Measurements from ENCODE around the gene ZNF451.

Gene ZNF451

GRCh38 chr6:57177545-57178265 is 87.7 kb downstream of the ZNF451 start:
- Histone ChIP-seq H3K36me3 (replicated peaks) (peaks cover 11% of the 10 kb centered on the region), H3K4me1 (peaks cover 6% of the 10 kb centered on the region), H3K27me3 (ENCODE audit: low read depth) (no peaks in the 10 kb centered on the region), H3K4me3 (no peak overlapping the region), H3K9me3 (no peaks in the 10 kb centered on the region)
- in situ Hi-C loops (cut with MboI; ENCODE audit: low sequenced_read_pairs), result no loop called here
- DNase-seq (ENCODE audit: low spot score in 2 of 2), result no peak

GRCh38 chr6:57180596-57180995 is 90.6 kb downstream of the ZNF451 start:
- Histone ChIP-seq H3K36me3 (replicated peaks) (peaks cover 36% of the 10 kb centered on the region), H3K4me1 (peaks cover 2% of the 10 kb centered on the region; the same call in 1 of the 2 replicates), H3K4me3 (no peak overlapping the region), H3K9me3 (no peaks in the 10 kb centered on the region), H3K27me3 (ENCODE audit: low read depth) (no peaks in the 10 kb centered on the region)
- DNase-seq (ENCODE audit: low spot score in 2 of 2), result no peak
- in situ Hi-C loops (cut with MboI; ENCODE audit: low sequenced_read_pairs), result no loop called here

GRCh38 chr6:57182017-57182432 is 92.0 kb downstream of the ZNF451 start:
- no peak overlapping the region for H3K4me3 ChIP-seq
- H3K4me1 ChIP-seq, result peaks cover 2% of the 10 kb centered on the region; the same call in 1 of the 2 replicates
- H3K36me3 ChIP-seq (replicated peaks), result peaks cover 36% of the 10 kb centered on the region
- no peaks in the 10 kb centered on the region for H3K9me3 ChIP-seq
- in situ Hi-C loops (cut with MboI; ENCODE audit: low sequenced_read_pairs), result no loop called here
- H3K27me3 ChIP-seq (ENCODE audit: low read depth), result no peaks in the 10 kb centered on the region
- no peak for DNase-seq (ENCODE audit: low spot score in 2 of 2)

GRCh38 chr6:57183336-57183735 is 93.3 kb downstream of the ZNF451 start:
- H3K36me3 ChIP-seq (replicated peaks), result peaks cover 45% of the 10 kb centered on the region
- DNase-seq (ENCODE audit: low spot score in 2 of 2), result no peak
- H3K4me1 ChIP-seq, result peaks cover 2% of the 10 kb centered on the region; the same call in 1 of the 2 replicates
- H3K27me3 ChIP-seq (ENCODE audit: low read depth), result no peaks in the 10 kb centered on the region
- in situ Hi-C loops (cut with MboI; ENCODE audit: low sequenced_read_pairs), result no loop called here
- H3K4me3 ChIP-seq, result no peak overlapping the region
- no peaks in the 10 kb centered on the region for H3K9me3 ChIP-seq

GRCh38 chr6:57190140-57190539 is 100.2 kb downstream of the ZNF451 start:
- H3K4me1 ChIP-seq, result peaks cover 3% of the 10 kb centered on the region; the same call in 1 of the 2 replicates
- DNase-seq (ENCODE audit: low spot score in 2 of 2), result no peak
- H3K36me3 ChIP-seq (replicated peaks), result peaks cover 47% of the 10 kb centered on the region
- no peaks in the 10 kb centered on the region for H3K9me3 ChIP-seq
- in situ Hi-C loops (cut with MboI; ENCODE audit: low sequenced_read_pairs), result no loop called here
- H3K4me3 ChIP-seq, result no peak overlapping the region
- H3K27me3 ChIP-seq (ENCODE audit: low read depth), result no peaks in the 10 kb centered on the region

- peak in 1 of 2 experiments; percentile 10 for DNase-seq (ENCODE audit: low spot score in 2 of 2)
- no peaks in the 10 kb centered on the region for H3K9me3 ChIP-seq
- no peak overlapping the region for H3K4me3 ChIP-seq
- peaks cover 33% of the 10 kb centered on the region for H3K36me3 ChIP-seq (replicated peaks)
- H3K27me3 ChIP-seq (ENCODE audit: low read depth), result no peaks in the 10 kb centered on the region
- H3K4me1 ChIP-seq, result peaks cover 3% of the 10 kb centered on the region; the same call in 1 of the 2 replicates
- in situ Hi-C loops (cut with MboI; ENCODE audit: low sequenced_read_pairs), result no loop called here
Measured at GRCh38 chr6:57193177-57193576, 103.2 kb downstream of the ZNF451 start.

GRCh38 chr6:57195457-57195856 is 105.5 kb downstream of the ZNF451 start:
- H3K36me3 ChIP-seq (replicated peaks), result peaks cover 20% of the 10 kb centered on the region
- H3K9me3 ChIP-seq, result no peaks in the 10 kb centered on the region
- no peak overlapping the region for H3K4me3 ChIP-seq
- H3K27me3 ChIP-seq (ENCODE audit: low read depth), result no peaks in the 10 kb centered on the region
- in situ Hi-C loops (cut with MboI; ENCODE audit: low sequenced_read_pairs), result no loop called here
- H3K4me1 ChIP-seq, result peaks cover 3% of the 10 kb centered on the region; the same call in 1 of the 2 replicates
- no peak for DNase-seq (ENCODE audit: low spot score in 2 of 2)

GRCh38 chr6:57198926-57199636 is 109.1 kb downstream of the ZNF451 start:
- no peak overlapping the region for H3K4me3 ChIP-seq
- no peak for DNase-seq (ENCODE audit: low spot score in 2 of 2)
- in situ Hi-C loops (cut with MboI; ENCODE audit: low sequenced_read_pairs), result no loop called here
- no peaks in the 10 kb centered on the region for H3K4me1 ChIP-seq
- H3K27me3 ChIP-seq (ENCODE audit: low read depth), result no peaks in the 10 kb centered on the region
- no peaks in the 10 kb centered on the region for H3K36me3 ChIP-seq (replicated peaks)
- H3K9me3 ChIP-seq, result no peaks in the 10 kb centered on the region

GRCh38 chr6:57201718-57202117 is 111.7 kb downstream of the ZNF451 start:
- in situ Hi-C loops (cut with MboI; ENCODE audit: low sequenced_read_pairs), result no loop called here
- DNase-seq (ENCODE audit: low spot score in 2 of 2), result no peak
- Histone ChIP-seq H3K4me1 (no peaks in the 10 kb centered on the region), H3K4me3 (no peak overlapping the region), H3K27me3 (ENCODE audit: low read depth) (no peaks in the 10 kb centered on the region), H3K9me3 (no peaks in the 10 kb centered on the region), H3K36me3 (replicated peaks) (no peaks in the 10 kb centered on the region; the same call in 1 of the 2 replicates)

- Histone ChIP-seq H3K9me3 (no peaks in the 10 kb centered on the region), H3K27me3 (ENCODE audit: low read depth) (no peaks in the 10 kb centered on the region), H3K36me3 (replicated peaks) (no peaks in the 10 kb centered on the region; the same call in 1 of the 2 replicates), H3K4me3 (no peak overlapping the region), H3K4me1 (peaks cover 8% of the 10 kb centered on the region; the same call in 1 of the 2 replicates)
- DNase-seq (ENCODE audit: low spot score in 2 of 2), result no peak
- in situ Hi-C loops (cut with MboI; ENCODE audit: low sequenced_read_pairs), result no loop called here
Measured at GRCh38 chr6:57205550-57206328, 115.8 kb downstream of the ZNF451 start.

GRCh38 chr6:57207141-57207540 is 117.2 kb downstream of the ZNF451 start:
- no peak for DNase-seq (ENCODE audit: low spot score in 2 of 2)
- H3K36me3 ChIP-seq (replicated peaks), result no peaks in the 10 kb centered on the region; the same call in 1 of the 2 replicates
- H3K9me3 ChIP-seq, result no peaks in the 10 kb centered on the region
- in situ Hi-C loops (cut with MboI; ENCODE audit: low sequenced_read_pairs), result no loop called here
- no peak overlapping the region for H3K4me3 ChIP-seq
- H3K27me3 ChIP-seq (ENCODE audit: low read depth), result no peaks in the 10 kb centered on the region
- peaks cover 17% of the 10 kb centered on the region for H3K4me1 ChIP-seq

- DNase-seq (ENCODE audit: low spot score in 2 of 2), result no peak
- in situ Hi-C loops (cut with MboI; ENCODE audit: low sequenced_read_pairs), result no loop called here
Measured at GRCh38 chr6:57207872-57208271, 117.9 kb downstream of the ZNF451 start.

GRCh38 chr6:57209030-57209429 is 119.0 kb downstream of the ZNF451 start:
- in situ Hi-C loops (cut with MboI; ENCODE audit: low sequenced_read_pairs), result no loop called here

More at GRCh38 chr6:57207872-57208271, 117.9 kb downstream of the ZNF451 start:
- peaks cover 19% of the 10 kb centered on the region for H3K4me1 ChIP-seq
- no peaks in the 10 kb centered on the region for H3K27me3 ChIP-seq (ENCODE audit: low read depth)
- no peak overlapping the region for H3K4me3 ChIP-seq
- H3K36me3 ChIP-seq (replicated peaks), result no peaks in the 10 kb centered on the region; the same call in 1 of the 2 replicates
- H3K9me3 ChIP-seq, result no peaks in the 10 kb centered on the region

More at GRCh38 chr6:57209030-57209429, 119.0 kb downstream of the ZNF451 start:
- no peaks in the 10 kb centered on the region; the same call in 1 of the 2 replicates for H3K36me3 ChIP-seq (replicated peaks)
- no peaks in the 10 kb centered on the region for H3K9me3 ChIP-seq
- H3K4me3 ChIP-seq, result no peak overlapping the region
- no peaks in the 10 kb centered on the region for H3K27me3 ChIP-seq (ENCODE audit: low read depth)
- H3K4me1 ChIP-seq, result peaks cover 19% of the 10 kb centered on the region
- DNase-seq (ENCODE audit: low spot score in 2 of 2), result no peak

Measured in HAP-1 (cell line).